NCI-H748 (cell line): ENCODE data around the gene SEMA3D.

Experiments
- DNase-seq: peaks from one replicate; lab custom pipeline; 2025; ENCODE audit not compliant: unreplicated experiment; lab: John Stamatoyannopoulos, UW

Gene SEMA3D

DNA sequence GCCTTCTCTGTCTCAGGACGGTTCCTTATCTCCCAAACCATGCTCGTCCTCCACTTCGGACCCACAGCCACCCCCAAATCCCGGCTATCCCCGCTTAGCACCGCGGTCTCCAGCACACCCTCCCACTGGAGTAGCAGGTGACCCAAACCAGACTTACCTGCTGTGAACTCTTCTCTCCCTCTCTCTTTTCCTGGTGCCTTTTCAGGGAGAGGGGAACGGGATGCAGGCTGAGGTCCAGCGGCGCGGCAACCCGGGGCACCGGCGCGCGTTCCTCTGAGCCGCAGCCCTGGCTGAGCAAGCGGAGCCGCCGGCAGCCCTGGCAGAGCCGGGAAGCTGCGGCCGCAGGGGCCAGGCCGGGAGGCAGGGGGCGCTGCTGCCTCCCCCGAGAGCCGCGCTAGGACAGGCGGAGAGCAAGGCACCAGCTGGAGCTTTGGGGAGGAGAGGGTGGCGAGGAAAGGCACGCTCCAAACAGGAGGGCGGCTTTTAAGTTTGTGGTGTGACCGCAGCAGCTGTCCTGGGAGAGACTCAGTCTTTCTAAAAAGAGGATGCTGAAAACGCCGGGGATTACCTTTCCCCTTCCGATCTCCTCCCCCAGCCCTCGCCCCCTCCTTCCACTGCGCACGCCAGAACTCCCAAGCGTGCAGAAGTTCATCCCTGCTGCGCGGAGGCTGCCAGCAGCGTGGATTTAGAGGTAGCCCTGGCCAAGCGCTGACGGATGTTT is at the start of gene SEMA3D:
SEMA3D (minus strand) TSS at position 536 of the 721 bp plus-strand sequence. CDS start 65,165 bp downstream, outside the sequence.
- DNase-seq = peak; percentile 90

DNA sequence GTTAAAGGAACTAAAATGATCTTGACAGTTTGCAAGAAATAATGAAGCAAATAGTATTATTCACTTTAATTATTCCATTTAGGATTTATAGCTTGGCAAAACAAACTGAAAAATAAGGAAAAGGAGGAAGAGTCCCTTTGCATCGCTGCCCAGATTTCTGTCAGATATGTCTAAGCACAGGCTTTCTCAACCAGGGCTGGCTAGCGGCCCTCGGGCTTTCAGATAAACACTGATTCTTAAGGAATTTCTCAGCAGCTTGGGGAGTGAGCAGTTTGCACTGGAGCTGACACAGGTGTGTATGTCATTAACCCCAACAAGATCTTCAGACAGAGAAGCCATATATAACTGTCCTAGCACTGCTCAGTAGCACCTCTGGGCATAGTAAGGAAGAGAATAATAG is 47.9 kb upstream of the SEMA3D start:
- no peak for DNase-seq

DNA sequence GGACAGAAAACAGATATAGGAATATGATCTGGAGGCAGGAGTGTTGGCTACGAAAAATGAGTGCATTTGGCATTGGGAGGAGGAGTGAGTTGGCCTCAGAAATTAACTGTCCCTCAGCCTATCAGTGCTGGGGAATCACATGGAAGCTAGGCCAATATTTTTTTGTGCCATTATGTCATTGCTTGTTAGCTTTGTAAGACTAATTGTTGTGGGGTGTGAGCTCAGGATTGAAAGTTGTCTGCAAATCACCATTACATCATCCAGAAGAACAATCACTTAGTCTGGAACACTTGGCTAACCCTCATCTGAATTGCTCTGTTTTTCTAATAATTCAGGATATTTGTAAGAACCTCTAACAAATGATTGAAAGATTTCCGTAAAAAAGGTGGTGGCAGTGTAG is 45.2 kb upstream of the SEMA3D start:
- DNase-seq = no peak

DNA sequence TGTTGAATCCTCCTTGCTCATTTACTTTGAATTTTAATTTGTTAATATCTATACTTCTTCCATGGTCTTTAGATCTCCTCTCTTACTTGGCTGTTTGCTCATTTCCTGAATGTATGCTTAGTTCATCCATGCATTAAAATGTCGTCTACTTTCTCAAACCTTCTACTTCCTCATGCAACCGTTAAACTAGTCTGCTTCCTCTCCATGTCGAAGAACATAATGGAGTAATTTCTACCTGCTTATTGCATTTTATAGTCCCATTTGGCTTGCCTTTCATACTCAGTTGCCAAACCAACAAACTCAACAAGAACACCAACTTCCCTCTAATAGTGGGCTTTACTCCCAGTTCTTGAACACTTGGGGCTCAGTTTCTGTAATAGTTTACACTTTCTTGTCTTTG is 43.8 kb upstream of the SEMA3D start:
- DNase-seq = no peak

DNA sequence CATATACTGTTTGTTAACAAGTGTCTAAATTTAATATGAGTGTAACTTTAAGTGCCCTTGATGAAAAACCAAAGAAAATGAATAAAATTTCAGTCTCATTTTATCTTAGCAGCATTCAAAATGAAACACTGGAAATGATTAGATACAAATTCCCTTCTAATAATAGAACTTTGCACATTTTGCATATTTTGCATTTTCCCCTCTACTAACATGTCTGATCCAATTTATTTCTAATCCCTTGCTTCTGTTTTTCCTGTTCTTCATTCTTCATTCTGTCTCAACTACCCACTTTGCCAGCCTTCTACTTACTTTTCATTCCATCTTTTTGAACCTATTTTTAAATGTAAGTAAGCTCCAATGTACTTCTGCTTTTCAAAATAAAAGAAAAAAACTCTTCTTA is 42.7 kb upstream of the SEMA3D start:
- no peak for DNase-seq

DNA sequence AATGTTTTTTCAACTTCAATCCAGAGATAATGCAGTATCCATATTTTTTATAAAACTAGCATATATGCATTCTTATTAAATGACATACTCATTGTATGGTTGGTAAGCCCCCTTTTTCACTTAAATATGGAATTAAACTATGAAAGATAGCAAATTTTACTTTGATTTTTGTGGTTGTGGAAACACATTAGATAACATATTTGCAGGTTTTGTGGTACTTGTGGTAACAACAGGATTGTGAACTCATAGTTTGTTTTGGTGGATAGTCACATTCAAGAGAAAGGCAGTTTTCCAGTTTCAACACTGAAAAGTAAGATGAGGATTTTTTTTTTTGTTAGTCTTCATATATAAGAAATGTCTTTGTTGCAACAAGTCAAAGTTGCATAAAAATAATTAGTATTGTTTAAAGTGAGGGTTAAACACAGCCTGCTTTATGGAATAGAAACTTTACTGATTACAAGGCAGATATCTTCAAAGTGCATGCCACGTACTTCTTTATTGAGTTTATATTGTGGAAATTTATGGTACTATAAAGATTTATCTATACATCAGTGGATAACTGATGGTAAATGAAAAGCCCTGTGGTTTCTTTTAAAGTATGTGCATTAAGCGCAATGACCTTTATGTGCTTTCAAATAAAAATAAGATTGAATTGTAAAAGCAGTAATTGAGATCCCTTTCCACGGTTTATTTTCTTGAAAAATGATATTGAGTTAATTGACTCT is 39.7 kb upstream of the SEMA3D start:
- no peak for DNase-seq

DNA sequence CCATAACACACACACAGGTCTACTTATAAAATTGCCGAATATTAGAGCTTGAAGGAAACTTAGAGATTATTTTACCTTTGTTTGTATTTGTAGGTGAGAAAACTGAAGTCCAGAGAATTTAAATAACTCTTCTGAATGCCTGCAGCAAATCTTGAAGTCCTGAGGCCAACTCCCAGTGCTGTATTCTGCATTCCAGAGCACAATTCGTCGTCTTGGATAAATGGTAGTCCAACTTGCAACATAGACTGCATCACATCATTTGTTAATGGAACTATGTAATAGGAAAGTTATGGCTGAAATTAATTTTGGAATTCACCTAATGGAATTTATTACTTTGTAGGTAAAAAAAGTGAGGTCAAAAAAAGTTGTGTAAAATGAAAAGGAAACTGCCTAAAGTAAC is 37.3 kb upstream of the SEMA3D start:
- DNase-seq = no peak

DNA sequence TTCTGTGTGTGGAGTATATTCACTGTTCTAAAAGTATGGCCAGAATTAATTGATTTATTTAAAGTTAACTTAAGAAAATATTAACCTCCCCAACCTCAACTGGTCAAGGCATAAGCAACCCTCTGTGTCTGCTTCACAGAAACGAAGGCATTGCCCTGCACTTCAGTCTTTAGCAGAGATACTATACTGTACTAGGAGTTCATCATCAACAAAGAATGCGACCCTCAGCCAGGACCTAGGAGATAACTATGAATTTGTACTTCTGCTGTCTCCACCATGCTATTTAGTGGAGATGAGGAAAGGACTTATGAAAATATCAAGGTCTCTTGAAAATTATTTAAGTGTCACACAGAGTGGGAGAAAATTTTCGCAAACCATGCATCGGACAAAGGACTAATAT is 35.7 kb upstream of the SEMA3D start:
- no peak for DNase-seq

DNA sequence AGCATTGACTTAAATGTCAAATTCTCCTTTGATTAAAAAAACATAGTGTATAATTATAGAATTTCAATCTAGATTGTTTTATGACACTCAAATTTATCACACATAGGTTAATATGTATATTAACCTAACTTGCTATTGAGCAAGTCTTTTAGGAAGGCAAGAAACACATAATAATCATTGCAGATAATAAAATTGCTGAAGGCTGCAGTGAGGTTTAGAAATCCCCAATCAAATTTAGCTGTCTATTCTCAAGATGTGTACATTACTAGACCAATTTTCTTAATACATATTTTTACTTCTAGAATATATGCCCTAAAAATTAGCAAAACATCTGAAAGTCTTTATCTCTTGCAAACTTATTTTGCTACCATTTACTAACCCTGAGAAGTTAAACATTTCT is 34.9 kb upstream of the SEMA3D start:
- DNase-seq = no peak

DNA sequence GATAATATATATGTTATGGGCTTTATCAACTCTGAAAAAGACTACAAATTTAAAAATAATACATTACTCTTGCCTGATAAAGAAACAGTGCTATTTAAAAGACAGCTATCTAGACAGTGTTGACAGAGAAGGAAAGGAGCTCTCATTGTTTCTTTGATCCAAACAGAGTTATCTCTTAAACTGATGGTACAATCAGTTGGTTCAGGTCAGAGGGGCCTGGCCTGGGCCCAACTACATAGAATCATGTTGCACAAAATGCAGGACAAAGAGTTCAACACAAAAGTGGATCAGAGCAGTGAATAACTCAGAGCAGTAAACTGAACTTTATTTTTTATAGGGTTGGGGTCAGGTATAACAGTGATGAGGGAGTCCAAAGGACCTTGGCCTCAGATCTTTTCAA is 33.8 kb upstream of the SEMA3D start:
- DNase-seq = no peak

DNA sequence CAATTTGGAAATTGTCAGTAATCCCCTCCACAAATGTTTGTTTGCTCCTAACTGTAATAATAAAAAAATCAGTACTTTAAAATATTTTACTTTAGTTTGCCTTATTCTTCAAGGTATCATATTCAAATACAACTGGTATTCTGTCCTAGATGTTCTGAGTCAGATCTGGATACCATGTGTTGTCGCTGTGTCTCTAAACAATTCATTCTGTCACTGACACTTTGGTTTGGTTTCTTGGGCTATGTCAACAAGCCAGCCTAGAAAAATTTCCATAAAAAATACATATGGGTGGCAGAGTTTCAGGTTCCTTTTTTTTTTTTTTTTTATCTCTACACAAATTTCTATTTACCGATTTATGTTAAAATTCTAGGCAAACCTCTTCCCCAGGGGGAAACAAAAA is 33.2 kb upstream of the SEMA3D start:
- no peak for DNase-seq

DNA sequence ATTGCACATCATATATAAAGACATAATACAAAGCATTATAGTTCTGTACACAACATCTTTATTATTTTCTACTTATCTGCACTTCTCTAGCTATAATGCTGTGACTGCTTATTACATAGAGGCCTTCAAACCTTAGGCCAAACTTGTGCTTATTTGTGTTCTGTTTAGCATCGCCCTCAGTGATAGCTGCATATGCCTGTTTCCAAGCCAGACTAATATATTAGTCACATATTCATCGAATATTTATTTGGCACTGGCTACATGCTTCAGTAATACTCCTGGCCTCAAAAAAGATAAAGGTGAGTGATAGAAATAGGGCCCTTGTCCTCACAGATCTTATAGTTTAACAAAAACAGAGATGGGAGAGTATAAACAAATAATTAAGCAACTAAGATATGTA is 30.2 kb upstream of the SEMA3D start:
- DNase-seq = no peak

DNA sequence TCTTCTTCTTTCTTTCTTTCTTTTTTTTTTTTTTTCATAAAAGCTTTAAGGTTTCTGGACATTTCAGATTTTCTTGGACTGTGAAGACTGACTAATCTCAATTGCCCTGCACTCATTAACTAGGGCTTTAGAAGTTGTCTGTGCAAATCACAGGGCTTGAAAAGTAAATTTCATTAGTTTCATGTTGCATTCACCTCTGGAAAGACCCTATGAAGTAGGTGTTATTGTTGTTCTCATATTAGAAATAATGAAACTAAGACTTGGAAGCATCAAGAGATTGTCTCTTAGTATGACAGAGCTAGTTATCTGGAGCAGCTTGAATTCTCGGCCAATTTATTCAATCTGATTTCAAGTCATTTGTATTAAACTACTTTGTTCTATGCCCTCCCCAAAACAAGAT is 28.2 kb upstream of the SEMA3D start:
- no peak for DNase-seq

DNA sequence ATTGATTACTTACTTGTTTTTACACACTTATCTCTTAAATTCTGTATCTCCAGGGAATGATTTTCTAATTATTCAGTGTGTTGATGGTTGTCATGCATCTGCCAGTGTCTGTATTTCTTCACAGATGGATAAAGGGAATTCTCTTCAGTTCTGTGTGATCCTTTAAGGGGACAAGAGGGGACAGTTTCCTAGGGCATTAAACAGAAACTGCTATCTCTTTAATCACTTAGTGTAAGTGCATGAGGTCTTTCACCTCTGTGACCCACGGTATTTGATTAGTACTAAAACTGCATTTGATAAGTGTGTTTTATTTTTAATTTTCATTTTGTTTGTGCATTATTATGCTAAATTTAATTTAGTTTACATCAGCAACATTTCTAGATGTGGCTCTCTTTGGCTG is 26.6 kb upstream of the SEMA3D start:
- DNase-seq = no peak

DNA sequence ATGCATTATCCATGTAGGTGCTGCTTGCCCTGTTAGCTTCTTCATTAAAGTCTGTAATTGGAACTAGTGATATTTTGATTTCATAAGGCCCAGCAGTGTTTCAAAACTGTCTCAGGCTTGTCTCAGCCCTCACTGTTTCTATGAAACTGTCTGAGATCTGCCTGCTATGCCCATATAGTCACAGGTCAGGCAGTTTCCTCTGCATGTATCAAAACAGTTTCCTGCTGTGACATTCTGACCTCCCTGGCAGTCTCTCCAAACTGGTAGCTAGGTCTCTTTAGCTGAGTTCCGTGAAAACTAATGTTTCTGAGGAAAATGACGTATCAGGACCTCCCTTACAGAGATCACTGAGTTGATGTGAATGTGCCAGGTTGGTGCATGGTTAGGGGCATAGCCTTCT is 18.9 kb upstream of the SEMA3D start:
- no peak for DNase-seq

DNA sequence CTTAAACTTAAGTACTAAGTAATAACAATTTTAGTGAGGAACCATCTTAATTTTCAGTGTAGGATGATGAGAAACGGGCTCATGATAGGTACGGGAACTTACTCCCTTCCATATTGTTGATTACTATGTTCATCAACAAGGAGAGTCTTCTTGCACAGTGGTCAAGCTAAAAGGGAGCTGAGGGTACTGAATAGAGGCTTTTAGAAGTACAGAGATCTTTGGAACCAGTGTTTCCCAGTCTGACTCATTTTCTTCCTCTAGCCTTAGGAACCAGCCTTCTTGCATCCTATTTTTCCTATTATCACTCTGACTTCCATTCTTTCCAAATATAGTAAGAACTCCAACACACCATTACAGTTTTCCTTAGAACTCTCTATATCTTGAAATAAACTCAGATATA is 17.6 kb upstream of the SEMA3D start:
- no peak for DNase-seq

DNA sequence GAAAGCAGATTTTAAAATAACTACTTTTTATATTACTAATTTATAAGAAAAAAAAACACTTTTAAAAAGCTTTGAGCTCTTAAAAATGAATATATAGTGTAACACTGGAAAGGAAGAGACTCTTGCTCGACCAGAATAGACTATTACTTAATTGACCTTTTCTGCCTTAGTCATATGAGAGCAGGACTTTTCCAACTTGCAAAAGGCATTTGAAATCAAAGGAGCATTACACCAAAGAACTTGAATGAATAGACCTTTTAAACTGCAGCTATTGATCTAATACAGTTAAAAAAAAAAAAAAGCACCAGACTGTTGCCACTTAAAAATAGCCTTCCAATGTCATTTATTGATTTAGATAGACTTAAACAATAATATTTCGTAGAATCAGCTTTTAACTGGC is 17.2 kb upstream of the SEMA3D start:
- DNase-seq = no peak

DNA sequence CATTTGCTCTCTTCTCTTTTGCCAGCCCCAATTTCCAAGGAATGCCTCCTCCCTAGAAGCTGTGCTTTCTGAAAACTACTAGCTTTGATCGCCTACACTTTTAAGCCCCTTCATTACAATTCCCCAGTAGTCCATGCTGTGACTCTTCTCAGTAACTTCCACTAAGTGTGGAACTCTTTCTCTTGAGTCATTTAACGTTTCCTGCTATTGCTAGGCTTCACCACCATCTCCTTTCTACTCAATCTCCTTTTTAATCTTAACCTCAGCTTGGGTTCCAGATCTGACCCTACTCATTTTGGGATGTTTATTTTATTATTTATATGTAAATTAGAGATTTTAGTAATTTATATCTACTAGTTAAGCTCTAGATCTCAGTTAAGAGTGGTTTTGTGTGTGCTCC is 14.4 kb upstream of the SEMA3D start:
- DNase-seq = no peak

DNA sequence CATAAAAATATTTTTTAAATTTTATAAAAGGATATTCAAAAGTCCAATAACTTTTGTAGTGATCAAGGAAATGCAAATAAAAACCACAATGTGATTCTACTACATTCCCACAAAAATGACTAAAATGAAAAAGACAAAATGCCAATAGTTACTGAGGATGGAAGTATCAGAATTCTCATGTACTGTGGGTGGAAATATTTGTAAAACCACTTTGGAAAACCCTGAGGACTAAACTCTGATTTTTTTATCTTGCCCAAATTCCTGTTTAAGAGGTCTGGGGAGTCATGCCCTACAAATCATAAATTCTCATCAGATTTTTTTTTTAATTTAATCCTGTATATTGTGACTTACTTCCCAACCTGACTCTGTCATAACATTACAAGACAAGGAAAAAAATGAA is 9.8 kb upstream of the SEMA3D start:
- DNase-seq = no peak

DNA sequence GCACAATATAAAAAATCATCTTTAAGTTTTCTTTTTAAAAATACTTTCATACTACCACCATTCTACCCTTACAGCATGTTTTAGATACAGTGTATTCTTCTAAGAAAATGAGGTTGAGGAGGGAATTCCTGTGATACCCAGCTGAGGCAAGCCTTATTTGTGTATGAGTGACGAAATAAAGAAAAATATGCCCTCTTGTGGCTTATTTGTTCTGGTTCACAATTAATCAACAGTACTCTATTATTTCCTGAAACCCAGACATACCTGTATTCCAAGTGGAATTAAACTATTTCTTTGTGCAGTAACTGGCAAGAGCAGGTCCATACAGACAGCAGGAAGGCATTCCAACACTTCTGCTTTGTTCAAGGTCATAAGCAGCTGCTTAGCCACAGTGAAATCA is 4.5 kb upstream of the SEMA3D start:
- peak; percentile 44 for DNase-seq

DNA sequence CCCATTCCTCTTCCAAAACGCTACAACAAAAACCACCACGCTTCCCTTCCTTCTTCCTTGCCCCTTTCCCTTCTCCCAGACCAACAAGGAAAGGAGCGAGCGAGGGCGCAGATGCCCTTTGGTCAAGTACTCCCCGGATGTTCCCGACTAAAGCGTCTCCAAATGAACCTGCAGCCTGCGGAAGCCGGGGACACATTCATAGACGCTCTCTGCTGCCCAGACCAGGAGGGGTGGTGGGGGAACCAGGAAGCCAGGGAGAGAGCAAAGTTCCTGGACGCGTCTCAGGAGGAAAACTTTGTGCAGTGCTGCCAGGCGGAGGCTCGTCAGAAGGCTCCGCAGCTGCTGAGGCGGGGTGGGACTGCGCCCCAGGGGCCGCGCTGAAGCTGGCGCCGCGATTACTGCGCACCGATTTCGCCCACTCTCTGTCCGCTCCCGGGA is 754 bp downstream of the SEMA3D start:
- DNase-seq = peak; percentile 74

DNA sequence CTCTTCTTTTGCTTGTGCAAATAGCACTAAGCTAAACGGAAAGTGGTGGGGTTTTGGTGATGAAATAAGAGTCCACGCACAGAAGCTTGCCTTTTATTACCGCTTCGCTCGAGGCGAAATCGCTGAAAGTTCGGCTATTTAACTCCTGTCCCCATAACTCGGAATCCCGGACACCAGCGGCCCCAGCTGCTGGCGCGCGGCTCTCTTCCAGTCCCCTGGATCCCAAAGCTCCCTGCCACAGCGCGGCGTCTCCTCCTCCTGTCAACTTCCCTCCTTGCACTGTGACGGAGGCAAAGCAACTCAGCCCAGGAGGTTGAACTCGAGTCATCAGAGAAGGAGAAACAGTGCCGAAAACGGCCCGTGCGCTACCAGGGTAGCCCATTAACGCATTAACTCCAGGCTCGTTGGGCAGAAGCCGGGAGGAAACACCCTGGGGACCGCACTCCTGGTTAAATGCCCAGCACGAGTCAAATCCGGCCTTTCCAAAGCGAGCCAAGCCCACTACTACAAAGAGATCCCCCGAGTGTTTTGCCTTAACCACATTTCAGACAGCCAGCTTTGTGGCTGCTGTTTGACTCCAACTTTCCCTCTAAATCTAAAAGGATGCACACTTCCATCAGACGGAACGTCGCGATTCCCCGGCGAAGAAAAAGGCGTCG is 1.3 kb downstream of the SEMA3D start:
- DNase-seq = peak; percentile 81
